Measurements from ENCODE around the gene KLHL10.

DNA sequence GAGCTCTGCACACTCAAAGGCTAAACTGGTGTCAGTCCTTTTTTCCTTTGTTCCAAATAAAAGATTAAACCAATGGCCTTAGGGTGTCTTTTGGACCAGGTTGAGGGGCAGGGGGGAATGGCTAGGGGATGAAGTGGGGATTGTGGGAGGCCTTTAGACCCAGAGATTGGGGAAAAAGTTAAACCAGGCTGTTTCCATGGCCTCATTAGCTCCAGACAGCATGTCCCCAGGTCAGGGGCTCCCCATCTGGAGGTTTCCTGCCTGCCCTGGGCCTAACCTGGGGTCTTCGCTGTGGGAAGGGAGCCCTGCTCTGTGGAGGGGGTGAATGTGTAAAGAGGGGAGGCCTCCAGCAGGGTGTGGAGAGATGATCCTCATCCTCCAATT is 14.5 kb upstream of the KLHL10 start:
- TF ChIP-seq CTCF (IDR thresholded peaks at IDR 0.05): no peak
- no peak for TF ChIP-seq POLR2A (IDR thresholded peaks at IDR 0.05)

Data from esophagus squamous epithelium (tissue), 4 donors.